Progenitor cell of endocrine pancreas (in vitro differentiated cells): Measurements from ENCODE around the gene PARVG. TPM values are rescaled to one million over a fixed set of nuclear protein-coding genes. Genes with fewer than 3 reads are reported as not detected.

Experiments used
- DNase-seq: peaks from one replicate; pipeline ENCODE4 v3.0.0; 2021; ENCODE audit warnings: low spot score; ENCODE audit not compliant: unreplicated experiment
- H3K27ac Mint-ChIP-seq: 2 replicates; pipeline ENCODE4 v1.8.0; 2021; ENCODE audit warnings: mild to moderate bottlenecking, moderate library complexity, mixed read lengths
- H3K27me3 Mint-ChIP-seq: 2 replicates; pipeline ENCODE4 v1.8.0; 2021; ENCODE audit warnings: mixed read lengths
- H3K36me3 Mint-ChIP-seq: 2 replicates; pipeline ENCODE4 v1.8.0; 2022; ENCODE audit warnings: mixed read lengths; ENCODE audit not compliant: insufficient read depth
- H3K4me1 Mint-ChIP-seq: 2 replicates; pipeline ENCODE4 v1.8.0; 2021; ENCODE audit warnings: low read depth, mixed read lengths
- H3K4me3 Mint-ChIP-seq: 2 replicates; pipeline ENCODE4 v1.8.0; 2021; ENCODE audit warnings: low read depth, mild to moderate bottlenecking, moderate library complexity, mixed read lengths
- H3K9me3 Mint-ChIP-seq: 2 replicates; pipeline ENCODE4 v1.8.0; 2021; ENCODE audit warnings: low read depth, mixed read lengths
- CTCF ChIP-seq: fragments of 200-600 bp; sonication (generic); IDR thresholded peaks from one replicate; pipeline ENCODE4 v1.5.0; 2021; ENCODE audit warnings: antibody characterized with exemption, mild to moderate bottlenecking; ENCODE audit not compliant: unreplicated experiment
- total RNA-seq: library from RNA; stranded (reverse); gene quantifications from 2 replicates; pipeline ENCODE4 v1.2.1, GENCODE V29; 2021

PARVG gene
- total RNA-seq, 1 donor from 2014 or later = not detected

GRCh38 chr22:44182588-44183286 lies 2.0 kb downstream of the PARVG start:
- Mint-ChIP-seq H3K4me1 (no peaks in the 10 kb centered on the region), H3K27ac (no peak overlapping the region), H3K9me3 (no peaks in the 10 kb centered on the region), H3K4me3 (no peak overlapping the region), H3K36me3 (no peaks in the 10 kb centered on the region), H3K27me3 (peaks cover 28% of the 10 kb centered on the region)
- no peak for DNase-seq
- no peak for TF ChIP-seq CTCF

GRCh38 chr22:44183287-44183588 lies 2.5 kb downstream of the PARVG start:
- no peak overlapping the region for H3K27ac Mint-ChIP-seq
- peaks cover 28% of the 10 kb centered on the region for H3K27me3 Mint-ChIP-seq
- no peak overlapping the region for H3K4me3 Mint-ChIP-seq
- no peak for DNase-seq
- no peaks in the 10 kb centered on the region for H3K4me1 Mint-ChIP-seq
- no peaks in the 10 kb centered on the region for H3K9me3 Mint-ChIP-seq
- no peaks in the 10 kb centered on the region for H3K36me3 Mint-ChIP-seq
- no peak for TF ChIP-seq CTCF

- no peak for DNase-seq
- Mint-ChIP-seq H3K4me1 (no peaks in the 10 kb centered on the region), H3K27me3 (peaks cover 24% of the 10 kb centered on the region), H3K36me3 (no peaks in the 10 kb centered on the region), H3K9me3 (no peaks in the 10 kb centered on the region), H3K27ac (no peak overlapping the region), H3K4me3 (no peak overlapping the region)
- no peak for TF ChIP-seq CTCF
These were observed 3.3 kb downstream of the PARVG start for GRCh38 chr22:44184006-44184405.

- no peak overlapping the region for H3K27ac Mint-ChIP-seq
These were observed 4.8 kb downstream of the PARVG start for GRCh38 chr22:44185237-44186120.

GRCh38 chr22:44186121-44186510 lies 5.4 kb downstream of the PARVG start:
- no peak overlapping the region for H3K27ac Mint-ChIP-seq
- H3K27me3 Mint-ChIP-seq = peaks cover 6% of the 10 kb centered on the region
- no peak overlapping the region for H3K4me3 Mint-ChIP-seq
- H3K36me3 Mint-ChIP-seq = no peaks in the 10 kb centered on the region
- no peak for DNase-seq
- no peaks in the 10 kb centered on the region for H3K9me3 Mint-ChIP-seq
- no peak for TF ChIP-seq CTCF
- H3K4me1 Mint-ChIP-seq = no peaks in the 10 kb centered on the region

More at GRCh38 chr22:44185237-44186120, 4.8 kb downstream of the PARVG start:
- no peaks in the 10 kb centered on the region for H3K9me3 Mint-ChIP-seq
- peaks cover 12% of the 10 kb centered on the region for H3K27me3 Mint-ChIP-seq
- no peaks in the 10 kb centered on the region for H3K4me1 Mint-ChIP-seq
- TF ChIP-seq CTCF = no peak
- H3K36me3 Mint-ChIP-seq = no peaks in the 10 kb centered on the region
- DNase-seq = no peak
- H3K4me3 Mint-ChIP-seq = no peak overlapping the region
